Pancreas (tissue), 10 donors: Measurements from ENCODE around the gene GPATCH3. TPM values are rescaled to one million over a fixed set of nuclear protein-coding genes. Genes with fewer than 3 reads are reported as not detected.
A peak's percentile ranks its signal among the peaks of the same experiment; 100 is the strongest.
"Not testable (repeated sequence)": the region's sequence is repeated elsewhere in the genome, so short reads cannot be mapped to it uniquely, and the experiment has no call there.

Experiments used
- ATAC-seq, 4 donors: fragments of 200-7000 bp; cut with Tn5 transposase; one replicate each; pipeline versions ENCODE4 v1.8.0 to v1.9.1; 2020; ENCODE audit warnings: mild to moderate bottlenecking in 4 of 4, moderate library complexity in 4 of 4
- DNase-seq, 6 donors: peaks; one replicate each; pipeline ENCODE4 v3.0.0-alpha.2; 2020
- FAIRE-seq: peaks from 2 replicates; lab custom pipeline; 2012; peaks lifted over from hg19 to GRCh38; lab: Jason Lieb, UNC
- H3K27ac ChIP-seq, 4 donors: fragments of 200-600 bp; sonication (generic); 1 replicate in 3 of 4; 2 replicates in 1 of 4; pipeline versions ENCODE4 v1.5.0 to v1.8.0; 2020
- H3K27me3 ChIP-seq, 4 donors: fragments of 200-600 bp; one replicate each; pipeline ENCODE4 v1.8.0; 2021
- H3K36me3 ChIP-seq, 3 donors: fragments of 200-600 bp; sonication (generic) in 1 of 3; one replicate each; pipeline versions ENCODE4 v1.5.0 to v1.8.0; 2020 to 2021
- H3K4me1 ChIP-seq, 3 donors: fragments of 200-600 bp; one replicate each; pipeline ENCODE4 v1.8.0; 2021
- H3K4me3 ChIP-seq, 4 donors: fragments of 200-600 bp; sonication (generic) in 2 of 4; one replicate each; pipeline versions ENCODE4 v1.5.0 to v1.8.0; 2020 to 2021
- H3K9me3 ChIP-seq, 4 donors: fragments of 200-600 bp; one replicate each; pipeline ENCODE4 v1.8.0; 2021
- WGBS, 2 donors: extraction: QIAGEN DNeasy Blood & Tissue Kit; methylation state at CpG; one replicate each; pipeline ENCODE4 v1.1.7; 2013; 5-methylcytosine and 5-hydroxymethylcytosine counted together
- intact Hi-C, 3 donors: fragments of 100-400 bp; cut with DNase I; formaldehyde crosslinking; loops; one replicate each; pipeline versions ENCODE4 v1.11.1 to v1.14.2; 2022
- polyA plus RNA-seq, 2 donors: library from polyadenylated mRNA; stranded (reverse); fragments of 200-250 nt; gene quantifications; one replicate each; pipeline ENCODE4 v1.2.3, GENCODE V29; 2013
- total RNA-seq, 6 donors: library from RNA; stranded (reverse); fragmentation: NEBNext Ultra II Directional in 4 of 6; extraction: Animal tissue kit (Norgen Biotek cat#: 25700) in 4 of 6; gene quantifications; one replicate each; pipeline versions ENCODE4 v1.2.1 to v1.2.4, GENCODE V29; 2021 to 2023
- TF ChIP-seq, protein P1 (sequence below), 4 donors: fragments of 200-600 bp; sonication (generic) in 3 of 4; IDR thresholded peaks; one replicate each; pipeline versions ENCODE4 v1.5.0 to v1.8.0; 2021; ENCODE audit warnings: antibody characterized with exemption in 4 of 4
- donor health status: healthy with polysubstance abuse.
- donor health status: DM: no; HTN: no; CAD: no; lungs with moderate emphysema.
- donor health status: DM: no; HTN: no; CAD: no.
- donor health status: control.
- donor health status: control.
- donor health status: Bipolar disorder and iron deficiency.
- donor health status: DM: yes; HTN: yes; CAD: no.
- donor health status: DM: no; HTN: no; CAD: no.
- donor health status: DM: no; HTN: no; CAD: no.
- donor health status: DM: yes; HTN: yes; CAD: no.

The GPATCH3 gene, protein sequence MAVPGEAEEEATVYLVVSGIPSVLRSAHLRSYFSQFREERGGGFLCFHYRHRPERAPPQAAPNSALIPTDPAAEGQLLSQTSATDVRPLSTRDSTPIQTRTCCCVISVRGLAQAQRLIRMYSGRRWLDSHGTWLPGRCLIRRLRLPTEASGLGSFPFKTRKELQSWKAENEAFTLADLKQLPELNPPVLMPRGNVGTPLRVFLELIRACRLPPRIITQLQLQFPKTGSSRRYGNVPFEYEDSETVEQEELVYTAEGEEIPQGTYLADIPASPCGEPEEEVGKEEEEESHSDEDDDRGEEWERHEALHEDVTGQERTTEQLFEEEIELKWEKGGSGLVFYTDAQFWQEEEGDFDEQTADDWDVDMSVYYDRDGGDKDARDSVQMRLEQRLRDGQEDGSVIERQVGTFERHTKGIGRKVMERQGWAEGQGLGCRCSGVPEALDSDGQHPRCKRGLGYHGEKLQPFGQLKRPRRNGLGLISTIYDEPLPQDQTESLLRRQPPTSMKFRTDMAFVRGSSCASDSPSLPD
- total RNA-seq (1 to 10 TPM; 3.9 to 8.0 (median 6.1) TPM), polyA plus RNA-seq (10 to 100 TPM; 13.9 to 18.1 TPM)

DNA sequence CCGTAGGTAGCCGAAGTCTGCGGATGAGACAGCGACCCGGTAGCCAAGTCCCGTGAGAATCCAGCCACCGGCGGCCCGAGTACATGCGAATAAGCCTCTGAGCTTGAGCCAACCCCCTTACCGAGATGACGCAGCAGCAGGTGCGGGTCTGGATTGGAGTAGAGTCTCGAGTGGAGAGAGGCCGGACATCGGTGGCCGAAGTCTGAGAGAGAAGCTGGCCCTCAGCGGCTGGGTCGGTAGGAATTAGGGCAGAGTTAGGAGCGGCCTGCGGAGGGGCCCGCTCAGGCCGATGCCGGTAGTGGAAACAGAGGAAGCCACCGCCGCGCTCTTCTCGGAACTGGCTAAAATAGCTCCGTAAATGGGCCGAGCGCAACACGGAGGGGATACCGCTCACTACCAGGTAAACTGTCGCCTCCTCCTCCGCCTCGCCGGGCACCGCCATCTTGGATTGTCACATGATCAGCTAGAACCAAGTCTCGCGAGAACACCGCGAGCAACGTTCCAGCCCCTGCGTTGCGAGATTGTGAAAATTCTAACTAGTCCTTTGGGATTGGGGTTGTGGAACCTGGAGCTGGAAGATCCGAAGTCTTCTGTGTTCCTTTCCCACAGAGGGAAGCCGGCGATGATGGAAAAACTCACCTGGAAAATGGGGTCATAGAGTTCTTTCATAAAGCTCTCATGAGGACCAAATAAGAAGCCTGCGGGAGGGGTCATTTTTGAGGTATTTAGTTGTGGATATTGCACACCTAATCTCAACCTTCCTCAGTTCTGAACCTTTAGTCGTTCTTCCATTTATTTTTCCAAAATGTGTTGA is at the start of gene GPATCH3:
Gene GPATCH3 (minus strand): TSS at position 467 of the 814 bp plus-strand sequence. CDS start 25 bp downstream, at position 442.
- H3K27me3 ChIP-seq, result no peaks in the 10 kb centered on the region
- no peak for FAIRE-seq
- TF ChIP-seq, protein P1, sequence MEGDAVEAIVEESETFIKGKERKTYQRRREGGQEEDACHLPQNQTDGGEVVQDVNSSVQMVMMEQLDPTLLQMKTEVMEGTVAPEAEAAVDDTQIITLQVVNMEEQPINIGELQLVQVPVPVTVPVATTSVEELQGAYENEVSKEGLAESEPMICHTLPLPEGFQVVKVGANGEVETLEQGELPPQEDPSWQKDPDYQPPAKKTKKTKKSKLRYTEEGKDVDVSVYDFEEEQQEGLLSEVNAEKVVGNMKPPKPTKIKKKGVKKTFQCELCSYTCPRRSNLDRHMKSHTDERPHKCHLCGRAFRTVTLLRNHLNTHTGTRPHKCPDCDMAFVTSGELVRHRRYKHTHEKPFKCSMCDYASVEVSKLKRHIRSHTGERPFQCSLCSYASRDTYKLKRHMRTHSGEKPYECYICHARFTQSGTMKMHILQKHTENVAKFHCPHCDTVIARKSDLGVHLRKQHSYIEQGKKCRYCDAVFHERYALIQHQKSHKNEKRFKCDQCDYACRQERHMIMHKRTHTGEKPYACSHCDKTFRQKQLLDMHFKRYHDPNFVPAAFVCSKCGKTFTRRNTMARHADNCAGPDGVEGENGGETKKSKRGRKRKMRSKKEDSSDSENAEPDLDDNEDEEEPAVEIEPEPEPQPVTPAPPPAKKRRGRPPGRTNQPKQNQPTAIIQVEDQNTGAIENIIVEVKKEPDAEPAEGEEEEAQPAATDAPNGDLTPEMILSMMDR (IDR thresholded peaks at IDR 0.05), result no peak

DNA sequence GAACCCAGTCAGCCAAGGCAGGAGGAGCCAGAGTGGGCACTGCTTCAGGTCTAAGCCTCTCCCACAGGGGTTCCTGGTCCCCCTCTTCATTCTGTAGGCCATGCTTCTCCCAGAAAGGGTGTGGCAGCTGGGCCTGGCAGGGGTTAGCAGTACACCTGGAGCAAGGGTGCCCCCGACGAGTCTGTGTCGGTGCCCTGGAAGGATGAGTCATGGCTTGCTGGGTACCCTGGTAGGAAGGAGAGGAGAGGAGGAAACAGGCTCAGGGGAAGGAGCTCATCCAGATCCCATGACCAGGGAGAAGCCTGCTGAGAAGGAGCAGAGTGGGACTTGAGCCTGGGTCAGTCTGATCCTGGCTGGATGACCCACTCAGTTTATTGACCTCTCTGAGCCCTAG is 49.7 kb upstream of the GPATCH3 start:
- H3K36me3 ChIP-seq, result peaks cover 0 to 16% (median 5%) of the 10 kb centered on the region in 3 donors
- H3K4me1 ChIP-seq, result no peaks in the 10 kb centered on the region
- TF ChIP-seq, protein P1 (IDR thresholded peaks at IDR 0.05), result no peak
- DNase-seq (peak in 1 of 6 donors; percentile 43), ATAC-seq (peak in 1 of 4 donors; percentile 29), FAIRE-seq (no peak)
- H3K9me3 ChIP-seq, result no peaks in the 10 kb centered on the region
- WGBS, 2 donors, result 68 to 81% methylated on average over 3 of the region's 3 CpGs
- no peak overlapping the region for H3K4me3 ChIP-seq
- intact Hi-C loops, result no loop called here
- H3K27ac ChIP-seq, result no peak overlapping the region
- H3K27me3 ChIP-seq, result no peaks in the 10 kb centered on the region

More for the DNA sequence above, at the start of gene GPATCH3:
- Histone ChIP-seq H3K4me3 (peak within 1 kb of the TSS; percentile 73 to 92 (median 84)), H3K9me3 (no peaks in the 10 kb centered on the region), H3K4me1 (peaks cover 7 to 23% (median 20%) of the 10 kb centered on the region in 3 donors), H3K36me3 (peaks cover 0 to 20% (median 6%) of the 10 kb centered on the region in 3 donors), H3K27ac (peak within 1 kb of the TSS; percentile 35 to 83 (median 64))
- DNase-seq (peak; percentile 88 to 97 (median 92)), ATAC-seq (peak; percentile 92 to 97 (median 96))
- intact Hi-C loops, result no loop called here
- WGBS, 2 donors, result 0 to 1% methylated on average over 50 of the region's 50 CpGs

DNA sequence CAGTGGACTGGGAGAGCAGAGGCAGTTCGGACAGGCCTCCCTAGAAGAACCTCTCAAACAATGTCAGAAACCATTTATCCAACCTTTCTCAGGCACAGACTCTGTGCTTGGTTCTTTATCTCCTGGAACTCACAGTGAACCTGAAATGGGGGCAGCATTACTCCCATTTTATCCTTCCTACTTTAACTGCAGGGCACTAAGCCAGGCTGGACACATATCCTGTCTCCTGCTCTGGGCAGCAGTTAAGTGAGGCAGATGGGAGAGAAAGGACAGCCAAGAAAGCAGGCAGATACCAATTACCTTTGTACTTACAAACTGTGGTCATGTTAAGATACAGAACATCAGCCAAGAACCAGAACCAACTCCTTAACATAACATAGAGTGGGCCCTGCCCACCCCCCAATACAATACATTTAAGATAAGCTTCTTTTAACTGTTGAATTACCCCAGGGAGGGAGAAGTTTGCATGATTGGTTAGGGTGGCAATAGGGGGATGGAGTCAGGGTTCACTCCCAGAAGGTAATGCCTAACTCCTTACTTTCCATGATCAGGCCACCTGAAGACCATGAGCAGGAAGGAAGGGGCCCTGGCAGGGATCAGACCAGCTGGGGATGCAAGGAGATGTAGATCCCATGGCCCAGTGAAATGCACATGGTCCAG is 49.1 kb upstream of the GPATCH3 start:
- Histone ChIP-seq H3K27ac (no peak overlapping the region), H3K36me3 (peaks cover 2 to 16% (median 5%) of the 10 kb centered on the region in 3 donors), H3K27me3 (no peaks in the 10 kb centered on the region), H3K9me3 (no peaks in the 10 kb centered on the region), H3K4me1 (no peaks in the 10 kb centered on the region), H3K4me3 (no peak overlapping the region)
- intact Hi-C loops, result no loop called here
- no peak for FAIRE-seq
- no peak for ATAC-seq
- WGBS, 2 donors, result 88 to 91% methylated on average over 1 of the region's 1 CpG
- no peak for DNase-seq
- TF ChIP-seq, protein P1 (IDR thresholded peaks at IDR 0.05), result no peak

DNA sequence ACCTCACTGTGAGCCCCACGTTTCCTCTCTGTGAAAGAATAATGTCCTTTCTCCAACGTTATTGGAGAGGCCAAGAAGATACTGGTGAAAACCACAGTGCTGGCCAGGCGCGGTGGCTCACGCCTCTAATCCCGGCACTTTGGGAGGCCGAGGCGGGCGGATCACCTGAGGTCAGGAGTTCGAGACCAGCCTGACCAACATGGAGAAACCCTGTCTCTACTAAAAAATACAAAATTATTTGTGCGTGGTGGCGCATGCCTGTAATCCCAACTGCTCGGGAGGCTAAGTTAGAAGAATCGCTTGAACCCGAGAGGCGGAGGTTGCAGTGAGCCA is 48.4 kb upstream of the GPATCH3 start:
- H3K9me3 ChIP-seq, H3K27ac ChIP-seq, H3K4me3 ChIP-seq, FAIRE-seq, H3K27me3 ChIP-seq, ATAC-seq, intact Hi-C loops, H3K4me1 ChIP-seq: not testable (repeated sequence)
- DNase-seq, result peak in 1 of 6 donors; percentile 12
- whole genome bisulfite sequencing, 2 donors, result 90 to 92% methylated on average over 15 to 16 of the region's 16 CpGs
- peaks cover 2 to 19% (median 6%) of the 10 kb centered on the region in 3 donors for H3K36me3 ChIP-seq
